SK-MEL-5 (cell line): Measurements from ENCODE around the gene SNED1. TPM values are rescaled to one million over a fixed set of nuclear protein-coding genes. Genes with fewer than 3 reads are reported as not detected.

Experiments
- DNase-seq: peaks from one replicate; pipeline ENCODE4 v3.0.0-alpha.2; 2016; ENCODE audit warnings: low read depth, low spot score
- in situ Hi-C: cut with HindIII; loops from 2 replicates; pipeline ENCODE4 v1.10.0; 2016; ENCODE audit warnings: low sequenced_read_pairs, high pct_unique_total_duplicates, low pct_unique_long_range_greater_than_20kb
- total RNA-seq: library from RNA; depleted of rRNA; stranded (reverse); fragments of >200 nt; shearing (Covaris generic); gene quantifications from 2 replicates; pipeline ENCODE4 v1.2.3, GENCODE V29; 2014

SNED1 gene
- total RNA-seq, 1 experiment from 2014 or later, result 0.13 TPM

DNA sequence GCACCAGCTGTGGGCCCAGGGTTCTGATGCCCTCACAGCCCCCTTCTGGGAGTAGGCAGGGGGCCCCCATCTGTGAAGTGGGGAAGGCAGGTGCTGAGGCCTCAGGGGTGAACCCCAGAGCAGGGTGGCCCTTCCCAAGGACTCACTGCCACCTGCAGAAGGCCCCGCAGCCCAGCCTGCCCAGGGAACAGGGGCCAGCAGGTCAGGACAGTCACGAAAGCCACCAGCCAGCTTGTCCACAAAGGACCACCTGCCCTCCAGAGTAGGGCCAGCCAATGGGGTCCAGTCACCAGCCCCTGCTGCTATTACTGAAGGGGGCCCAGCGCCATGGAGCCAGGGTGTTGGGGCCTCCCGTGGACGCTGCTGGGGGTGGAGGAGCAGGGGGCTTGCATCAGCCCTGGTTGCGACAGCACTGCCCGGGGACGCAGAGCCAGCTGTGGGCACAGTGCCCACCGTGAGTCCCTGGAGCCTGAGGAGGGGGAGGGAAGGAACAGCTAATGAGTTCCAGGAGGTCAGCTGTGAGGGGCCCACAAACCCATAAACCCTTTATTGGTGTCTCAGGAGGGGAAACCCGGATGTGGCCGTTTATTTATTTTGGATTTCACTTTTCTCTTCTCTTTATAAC lies 11.5 kb upstream of the SNED1 start:
- no peak for DNase-seq
- in situ Hi-C loops, result no loop called here

DNA sequence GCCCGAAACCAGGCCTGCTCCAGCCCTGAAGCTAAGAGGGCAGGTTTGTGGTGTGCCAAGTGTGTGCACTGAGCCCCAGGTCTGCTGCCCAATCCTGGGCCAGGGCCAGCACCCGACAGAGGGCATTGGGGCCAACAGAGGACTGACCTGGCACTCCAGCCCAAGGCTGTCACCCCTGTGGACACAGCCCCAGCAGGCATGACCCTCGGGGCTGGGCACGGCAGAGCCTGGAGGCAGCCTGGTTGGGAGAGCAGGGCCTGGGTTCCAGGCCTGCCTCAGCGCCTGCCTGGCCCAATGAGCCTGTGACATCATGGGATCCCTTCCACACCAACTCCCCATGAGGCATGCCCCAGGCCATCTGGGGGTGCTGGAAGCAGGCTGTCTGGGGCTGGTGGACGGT lies 10.8 kb upstream of the SNED1 start:
- in situ Hi-C loops, result no loop called here
- no peak for DNase-seq

DNA sequence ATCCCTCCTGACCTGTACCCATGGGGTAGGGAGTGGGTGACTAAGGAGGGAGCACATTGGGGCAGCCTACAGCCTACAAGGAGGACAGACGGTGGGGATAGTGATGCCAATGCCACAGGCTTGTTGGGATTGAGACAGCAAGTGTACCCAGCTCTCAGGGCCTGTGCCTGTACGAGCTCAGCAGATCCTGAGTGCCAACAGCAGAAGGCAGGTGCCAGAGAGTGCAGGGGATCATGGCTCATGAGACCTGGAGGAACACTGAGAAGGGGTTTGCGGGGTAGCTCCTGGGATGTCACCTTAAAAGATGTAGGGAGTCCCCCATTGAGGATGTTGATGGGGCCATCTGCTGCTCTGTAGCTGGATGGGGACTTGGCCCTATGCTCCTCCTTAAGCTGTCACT lies 10.3 kb upstream of the SNED1 start:
- in situ Hi-C loops, result no loop called here
- no peak for DNase-seq

DNA sequence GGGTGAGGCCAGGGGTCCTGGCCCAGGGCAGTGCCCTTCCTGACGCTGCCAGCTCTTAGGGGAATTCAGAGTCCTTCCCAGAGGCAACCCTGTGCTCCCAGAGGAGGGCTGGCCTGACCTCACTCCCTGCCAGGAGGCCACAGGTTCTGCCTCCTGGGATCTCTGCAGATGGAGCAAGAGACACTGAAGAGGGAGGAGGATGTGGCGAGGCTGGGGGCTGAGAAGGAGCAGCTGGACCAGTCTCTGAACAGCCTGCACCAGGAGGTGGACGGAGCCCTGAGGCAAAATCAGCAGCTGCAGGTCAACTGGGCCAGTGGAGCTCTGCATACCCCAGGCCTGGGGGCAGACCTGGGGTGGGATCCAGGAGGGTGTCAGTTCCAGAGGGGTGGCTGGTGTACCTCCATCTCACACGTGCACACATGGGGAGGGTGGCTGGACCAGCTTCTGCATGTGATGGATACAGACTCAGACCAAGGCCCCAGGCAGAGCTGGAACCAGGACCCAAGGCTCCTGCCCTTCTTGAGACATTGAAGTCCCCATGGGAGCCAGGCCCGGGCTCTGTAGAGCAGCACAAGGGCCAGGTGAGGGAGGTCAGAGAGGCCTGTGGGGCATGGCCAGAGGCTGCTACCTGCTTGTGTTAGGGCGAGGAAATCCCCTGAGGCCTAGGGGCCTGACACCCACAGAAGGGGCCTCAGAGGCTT lies 9.7 kb upstream of the SNED1 start:
- DNase-seq, result no peak
- in situ Hi-C loops, result no loop called here

DNA sequence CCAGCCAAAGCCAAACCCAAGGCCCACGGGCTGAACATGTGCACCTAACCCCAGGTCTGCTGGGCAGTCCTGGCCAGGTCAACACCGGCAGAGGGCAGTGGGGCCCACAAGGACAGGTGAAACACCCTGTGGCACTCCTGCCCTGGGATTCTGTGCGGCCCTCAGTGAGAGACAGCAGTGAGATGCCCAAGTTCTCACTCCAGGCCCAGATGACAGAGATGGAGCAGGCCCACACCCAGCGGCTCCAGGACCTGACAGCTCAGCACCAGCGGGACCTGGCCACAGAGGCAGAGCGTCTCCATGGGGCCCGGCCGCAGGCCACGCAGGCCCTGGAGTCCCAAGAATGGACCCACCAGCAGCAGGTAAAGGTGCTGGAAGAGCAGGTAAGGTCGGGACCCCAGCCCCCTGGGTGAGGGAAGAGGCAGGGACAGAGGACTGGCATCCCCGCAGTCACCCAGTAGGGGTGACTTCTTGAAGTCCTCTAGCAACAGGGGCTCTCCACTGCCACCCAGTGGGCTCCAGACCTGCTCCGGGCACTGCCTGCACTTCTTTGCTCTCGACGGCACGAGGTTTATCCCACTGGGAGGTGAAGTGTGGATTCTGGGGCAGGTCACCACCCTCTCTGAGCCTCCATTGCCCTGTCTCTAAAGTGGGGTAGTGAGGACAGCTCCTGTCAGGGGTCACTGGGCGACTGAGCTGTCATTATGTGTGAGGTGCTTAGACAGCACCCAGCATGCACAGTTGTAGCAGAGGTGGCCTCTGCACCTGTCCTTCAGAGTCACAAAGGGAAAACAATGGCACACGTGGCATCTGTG lies 8.8 kb upstream of the SNED1 start:
- DNase-seq, result peak; percentile 61
- in situ Hi-C loops, result no loop called here

DNA sequence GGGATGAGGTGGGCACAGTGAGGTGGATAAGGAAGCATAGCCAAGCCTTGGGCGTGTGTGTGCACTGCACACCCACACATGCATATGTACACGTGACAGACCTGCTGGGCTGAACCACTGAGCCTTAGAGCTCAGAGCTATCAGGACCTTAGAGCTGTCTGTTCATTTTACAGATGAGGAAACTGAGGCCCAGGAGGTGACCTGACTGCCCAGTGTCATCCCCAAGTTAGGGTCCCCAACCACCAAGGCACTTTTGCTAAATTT lies 8.2 kb upstream of the SNED1 start:
- in situ Hi-C loops, result no loop called here
- no peak for DNase-seq

DNA sequence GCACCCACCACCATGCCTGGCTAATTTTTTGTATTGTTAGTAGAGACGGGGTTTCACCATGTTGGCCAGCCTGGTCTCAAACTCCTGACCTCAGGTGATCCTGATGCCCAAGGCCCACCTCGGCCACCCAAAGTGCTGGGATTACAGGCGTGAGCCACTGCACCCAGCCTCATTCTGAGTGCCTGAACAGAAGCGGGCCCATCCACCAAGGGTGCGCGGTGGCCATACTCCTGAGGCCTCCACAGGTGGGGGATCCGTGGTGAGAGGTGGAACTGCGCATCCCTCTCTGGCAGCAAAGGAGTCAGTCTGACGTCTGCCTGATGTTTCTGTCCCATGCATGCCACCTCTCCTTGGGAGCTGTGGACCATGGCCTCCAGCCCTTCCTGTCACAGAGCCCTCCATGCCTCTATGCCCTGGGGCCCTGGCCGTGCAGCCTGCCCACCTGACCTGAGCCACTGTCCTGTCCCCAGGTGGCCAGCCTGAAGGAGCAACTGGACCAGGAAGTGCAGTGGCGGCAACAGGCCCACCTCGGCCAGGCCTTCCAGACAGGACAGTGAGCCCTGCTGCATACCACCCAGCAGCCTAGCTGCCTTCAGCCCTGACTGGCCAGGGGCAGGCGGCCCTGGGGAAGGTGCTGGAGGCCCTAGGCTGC lies 7.6 kb upstream of the SNED1 start:
- in situ Hi-C loops, result no loop called here
- DNase-seq, result no peak

DNA sequence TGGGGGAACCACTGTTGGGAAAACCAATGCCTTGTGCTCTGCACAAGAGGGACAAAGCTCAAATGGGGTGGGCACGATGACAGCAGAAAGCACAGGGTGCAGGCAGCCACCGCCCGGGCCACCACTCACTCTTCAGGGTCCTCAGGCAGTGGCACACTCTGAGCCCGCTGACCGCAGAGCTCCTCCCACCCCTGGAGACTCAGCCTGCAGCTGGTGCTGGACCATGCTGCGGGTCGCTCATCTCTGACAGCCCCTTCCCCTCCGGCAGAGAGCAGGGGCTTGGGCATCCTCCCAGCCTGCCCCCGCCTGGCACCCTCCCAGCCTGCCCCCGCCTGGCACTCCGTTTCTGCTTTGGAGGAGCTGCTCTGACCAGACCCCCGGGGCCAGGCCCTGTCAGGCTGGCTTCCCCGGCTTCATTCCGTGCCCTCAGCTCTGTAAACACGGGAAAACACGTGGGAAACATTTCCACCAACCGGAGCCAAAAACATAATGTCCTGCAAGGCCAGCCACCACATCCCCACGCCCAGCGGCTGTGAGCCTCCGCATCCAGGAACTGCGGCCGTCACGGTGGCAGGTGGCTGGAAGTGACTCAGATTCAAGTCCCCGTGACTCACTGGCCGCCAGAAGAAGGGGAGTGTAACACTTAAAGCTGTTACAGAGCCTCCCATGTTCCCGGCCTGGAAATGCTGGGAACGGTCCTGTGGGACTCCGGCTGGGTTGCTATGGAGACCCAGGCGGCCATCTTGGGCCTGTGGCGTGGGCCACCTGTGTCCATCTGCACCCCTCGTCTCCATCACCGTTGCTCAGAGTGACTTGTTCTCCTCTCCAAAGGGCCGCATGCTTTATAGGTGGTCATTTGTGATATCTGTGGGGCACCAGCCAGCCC lies 6.8 kb upstream of the SNED1 start:
- DNase-seq, result peak; percentile 44

DNA sequence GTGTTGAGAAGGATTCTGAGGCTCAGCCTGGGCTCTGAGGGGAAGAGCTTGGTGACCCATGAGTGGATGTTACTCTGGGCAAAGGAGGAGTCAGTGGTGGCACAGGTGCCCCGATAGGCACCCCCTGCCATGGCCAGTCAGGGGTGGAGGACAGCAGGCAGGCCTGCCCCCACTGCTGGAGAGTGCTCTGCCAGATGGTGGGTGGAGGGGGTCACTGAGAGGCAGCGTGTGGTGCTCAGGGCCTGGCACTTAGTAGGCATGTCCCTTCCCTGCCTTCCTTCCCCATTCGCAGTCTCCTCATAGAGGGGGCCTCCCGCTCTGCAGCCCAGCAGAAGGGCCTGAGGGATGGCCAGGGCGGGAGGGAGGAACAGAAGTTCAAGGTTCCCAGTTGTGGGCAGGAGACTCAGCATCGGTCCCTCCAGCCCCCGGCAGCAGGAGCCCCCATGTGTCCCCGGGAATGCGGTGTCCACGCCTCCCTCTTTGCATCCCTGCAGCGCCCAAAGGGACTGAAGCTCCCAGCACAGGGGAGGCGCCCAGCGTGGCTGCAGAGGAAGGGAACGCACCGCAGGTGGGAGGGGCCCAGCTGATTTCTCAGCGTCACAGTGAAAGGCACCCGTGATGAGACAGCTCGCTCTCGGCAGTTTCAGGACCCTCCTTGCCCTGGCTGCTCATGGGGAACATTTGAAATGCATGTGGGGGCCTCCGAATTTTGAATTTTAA lies 5.7 kb upstream of the SNED1 start:
- in situ Hi-C loops, result no loop called here
- DNase-seq, result no peak

More for the DNA sequence above, 6.8 kb upstream of the SNED1 start:
- in situ Hi-C loops, result no loop called here

DNA sequence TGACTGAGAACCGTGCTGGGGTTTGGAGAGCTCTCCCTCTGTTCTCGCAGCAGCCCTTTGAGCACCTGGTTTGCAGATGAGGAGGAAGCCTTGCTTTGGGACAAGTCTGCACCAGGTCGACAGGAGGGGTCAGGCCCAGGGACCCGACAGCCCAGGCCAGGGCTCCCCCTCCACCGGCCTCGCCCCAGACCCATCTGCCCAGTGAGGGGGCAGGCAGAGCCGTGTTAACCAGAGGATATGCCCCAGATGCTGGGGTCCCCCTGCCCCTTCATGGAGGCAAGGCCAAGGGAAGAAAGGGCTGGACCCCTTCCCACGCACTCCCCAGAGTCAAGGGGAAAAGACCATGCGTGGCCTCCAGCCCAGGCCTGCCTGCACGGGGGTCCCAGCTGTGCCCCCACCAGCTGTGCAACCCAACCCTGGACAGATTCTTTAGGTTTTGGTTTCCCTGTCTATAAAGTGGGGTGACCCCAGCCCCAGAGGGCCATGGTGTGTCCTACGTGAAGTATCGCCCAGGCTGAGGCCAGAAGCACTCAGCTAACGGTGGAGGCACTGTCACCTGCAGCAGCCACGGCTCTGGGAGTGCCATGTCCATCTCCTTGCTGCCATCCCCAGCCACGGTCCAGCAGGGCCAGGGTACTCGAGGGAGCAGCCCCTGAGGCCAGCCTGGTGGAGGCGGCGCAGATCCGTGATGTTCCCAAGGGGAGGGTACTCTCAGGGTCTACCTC lies 4.8 kb upstream of the SNED1 start:
- no peak for DNase-seq
- in situ Hi-C loops, result no loop called here

DNA sequence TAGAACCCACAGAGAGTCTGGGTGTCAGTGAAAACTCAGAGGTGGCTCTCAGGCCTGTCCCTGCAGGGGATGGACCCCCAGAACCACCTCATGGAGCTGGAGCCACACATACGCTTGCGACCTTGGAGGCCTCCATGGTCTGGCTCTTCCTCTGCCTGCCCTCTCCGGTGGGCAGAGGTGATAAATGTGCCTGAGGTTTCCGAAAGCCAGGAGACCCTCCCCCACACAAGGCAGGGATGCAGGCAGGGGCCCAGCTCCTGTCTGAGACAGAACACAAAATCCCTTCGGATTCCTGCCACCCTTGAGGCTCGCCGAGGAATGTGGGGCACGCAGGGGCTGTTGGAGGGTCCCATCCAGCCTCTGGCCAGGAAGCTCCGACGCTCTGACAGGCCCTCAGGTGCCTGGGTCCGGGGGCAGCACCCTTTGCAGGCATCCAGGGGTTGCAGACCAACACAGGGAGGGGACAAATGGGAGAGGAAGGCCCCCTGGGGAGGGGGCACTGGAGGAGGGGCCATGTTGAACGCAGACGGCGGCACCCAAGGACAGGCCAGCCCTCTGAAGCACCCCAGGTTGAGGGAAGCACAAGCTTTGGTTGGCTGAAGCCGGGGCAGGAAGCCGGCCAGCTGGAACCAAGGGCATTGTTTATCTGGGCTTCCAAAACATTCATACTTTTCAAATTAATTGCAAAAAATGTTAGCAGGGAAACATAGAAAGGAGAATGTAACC lies 4.1 kb upstream of the SNED1 start:
- in situ Hi-C loops, result no loop called here

DNA sequence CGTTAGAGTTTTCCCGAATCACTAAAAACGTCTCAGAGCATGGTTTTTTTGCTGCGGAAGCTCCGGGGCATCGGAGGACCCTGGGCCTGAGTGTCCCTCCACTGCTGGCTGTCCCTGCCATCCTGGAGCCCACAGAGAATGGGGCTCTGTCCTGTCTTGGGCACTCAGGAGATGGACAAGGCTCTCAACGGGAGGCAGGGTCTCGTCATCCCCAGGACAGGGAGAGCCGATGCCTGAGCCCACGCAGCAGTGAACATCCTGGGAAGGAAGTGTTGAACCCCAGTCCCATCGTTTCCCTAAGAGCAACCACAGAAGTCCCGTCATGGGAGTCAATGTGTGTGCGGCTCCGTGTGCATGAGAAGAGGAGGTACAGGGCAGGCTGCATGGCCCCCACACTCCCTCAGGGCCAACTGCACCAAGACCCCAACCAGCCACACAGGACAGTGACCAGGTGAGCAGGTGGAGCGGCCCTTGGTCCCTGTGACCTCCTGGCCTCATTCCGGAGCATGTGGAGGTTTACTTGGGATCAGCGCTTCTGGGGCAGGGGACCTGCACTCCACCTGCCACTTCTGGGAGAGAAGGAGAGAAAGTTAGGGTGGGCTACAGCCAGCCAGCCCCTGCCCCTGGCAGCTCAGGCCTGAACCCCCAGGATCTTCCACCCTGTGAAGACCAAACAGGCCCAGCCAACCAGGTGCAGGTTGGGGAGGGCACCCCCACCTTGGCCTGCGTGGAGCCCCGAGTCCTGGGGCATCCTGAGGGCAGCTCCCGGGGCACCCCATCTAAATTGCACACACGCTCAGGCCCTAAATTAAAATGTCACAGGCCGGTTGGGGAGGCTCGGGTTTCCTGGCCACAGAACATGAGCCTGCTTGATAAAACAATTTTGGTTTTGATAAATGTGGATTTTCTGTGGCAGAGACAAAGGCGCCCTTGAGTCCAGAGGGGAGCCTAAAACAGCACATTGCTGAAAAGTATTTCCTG lies 3.1 kb upstream of the SNED1 start:
- no peak for DNase-seq

More for the DNA sequence above, 4.1 kb upstream of the SNED1 start:
- no peak for DNase-seq

DNA sequence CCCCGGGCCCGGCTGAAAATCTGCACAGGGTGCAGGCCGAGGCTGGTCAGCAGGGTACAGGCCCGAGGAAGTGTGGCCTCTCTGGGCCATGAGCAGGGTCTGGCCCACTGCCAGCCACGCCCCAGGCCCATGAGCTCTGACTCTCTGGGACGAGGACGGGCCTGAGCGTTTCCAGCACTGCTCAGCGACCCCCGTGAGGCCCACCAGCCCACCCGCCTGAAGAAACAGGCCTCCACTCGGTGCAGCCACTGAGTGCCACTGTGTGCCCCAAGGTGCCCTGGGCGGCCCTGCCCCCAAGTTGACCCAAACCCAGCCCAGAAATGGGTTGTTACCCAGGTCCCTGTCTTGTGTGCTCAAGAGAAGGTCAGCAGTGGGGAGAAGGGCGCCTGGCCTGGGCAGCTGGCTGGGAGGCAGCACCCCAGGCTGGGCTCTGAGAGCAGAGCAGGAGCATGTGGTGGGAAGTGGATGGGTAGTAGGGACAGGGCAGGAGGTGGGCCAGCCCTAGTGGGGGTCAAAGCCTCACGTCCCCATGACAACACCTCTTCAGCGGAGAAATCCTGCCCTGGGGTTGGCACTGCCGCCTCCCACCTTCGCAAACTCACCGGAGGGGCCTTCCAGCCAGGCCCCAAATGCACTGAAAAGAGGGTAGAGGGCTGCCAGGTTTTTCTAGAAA lies 2.1 kb upstream of the SNED1 start:
- DNase-seq, result no peak
- in situ Hi-C loops, result no loop called here

More for the DNA sequence above, 3.1 kb upstream of the SNED1 start:
- in situ Hi-C loops, result no loop called here

DNA sequence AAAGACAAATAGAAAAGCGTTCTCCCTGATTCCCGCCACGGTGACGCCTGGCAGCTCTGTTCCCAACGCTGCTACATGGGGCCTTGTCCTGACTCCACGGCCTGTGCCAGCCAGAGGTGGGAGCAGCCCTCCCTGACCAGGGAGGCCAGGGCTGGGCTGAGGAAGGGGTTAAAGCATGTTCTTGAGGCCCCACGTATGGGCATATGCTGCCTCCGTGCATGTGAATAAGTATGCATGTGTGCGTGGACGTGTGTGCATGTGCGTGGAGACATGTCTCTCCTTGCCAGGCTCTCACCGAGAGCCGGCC lies 1.6 kb upstream of the SNED1 start:
- in situ Hi-C loops, result no loop called here
- DNase-seq, result no peak
